CD14-positive monocyte (primary cell): Measurements from ENCODE around the gene MILR1. TPM values are rescaled to one million over a fixed set of nuclear protein-coding genes. Genes with fewer than 3 reads are reported as not detected.
"Not testable (repeated sequence)": the region's sequence is repeated elsewhere in the genome, so short reads cannot be mapped to it uniquely, and the experiment has no call there.

Experiments
- DNase-seq, 3 donors: peaks; one replicate each; pipeline ENCODE4 v3.0.0-alpha.2; 2011 to 2022
- H2AFZ ChIP-seq: 2 replicates; pipeline ENCODE4 v1.6.0; 2012; ENCODE audit warnings: mild to moderate bottlenecking, low read depth, low read length, inconsistent platforms; ENCODE audit not compliant: insufficient read depth, poor library complexity, severe bottlenecking
- H3K27ac ChIP-seq, 2 donors: 1 replicate in 1 of 2; 2 replicates in 1 of 2; pipeline ENCODE4 v1.5.1; 2012 to 2013; ENCODE audit warnings: low read length in 2 of 2, control low read depth in 1 of 2, inconsistent platforms in 1 of 2, low read depth in 1 of 2, mild to moderate bottlenecking in 1 of 2
- H3K27me3 ChIP-seq, 2 donors: one replicate each; pipeline versions ENCODE4 v1.6.0 to v1.6.1; 2011 to 2013; ENCODE audit warnings: low read length in 2 of 2; ENCODE audit not compliant: control insufficient read depth in 2 of 2, insufficient read depth in 2 of 2
- H3K36me3 ChIP-seq, 2 donors: replicated peaks in 1 of 2; 1 replicate in 1 of 2; 2 replicates in 1 of 2; pipeline versions ENCODE4 v1.5.1 to v1.6.1; 2012 to 2013; ENCODE audit warnings: low read length in 2 of 2, control low read depth in 1 of 2, inconsistent platforms in 1 of 2, mild to moderate bottlenecking in 1 of 2; ENCODE audit not compliant: insufficient read depth in 2 of 2, control insufficient read depth in 1 of 2
- H3K4me1 ChIP-seq, 2 donors: 1 replicate in 1 of 2; 2 replicates in 1 of 2; pipeline versions ENCODE4 v1.5.1 to v1.6.1; 2012 to 2013; ENCODE audit warnings: low read length in 2 of 2, control low read depth in 1 of 2, inconsistent platforms in 1 of 2, mild to moderate bottlenecking in 1 of 2, moderate library complexity in 1 of 2; ENCODE audit not compliant: insufficient read depth in 2 of 2, control insufficient read depth in 1 of 2
- H3K4me2 ChIP-seq: replicated peaks from 2 replicates; pipeline ENCODE3; 2012; ENCODE audit warnings: low read length, moderate library complexity, mild to moderate bottlenecking; ENCODE audit not compliant: poor library complexity, severe bottlenecking; ENCODE audit errors: extremely low read depth
- H3K4me3 ChIP-seq, 3 experiments: fragments of 200-600 bp in 1 of 3; sonication (generic) in 1 of 3; replicated peaks in 1 of 3; 1 replicate in 2 of 3; 2 replicates in 1 of 3; pipeline ENCODE4 v1.5.1; 2011 to 2013; ENCODE audit warnings: low read length in 3 of 3, mild to moderate bottlenecking in 3 of 3, control low read depth in 2 of 3, low read depth in 2 of 3, inconsistent platforms in 1 of 3, moderate library complexity in 1 of 3
- H3K79me2 ChIP-seq: 2 replicates; pipeline ENCODE4 v1.6.0; 2012; ENCODE audit warnings: mild to moderate bottlenecking, control low read depth, inconsistent platforms, low read length, moderate library complexity; ENCODE audit not compliant: insufficient read depth
- H3K9ac ChIP-seq: 2 replicates; pipeline ENCODE4 v1.6.0; 2017; ENCODE audit warnings: low read length, mild to moderate bottlenecking; ENCODE audit not compliant: insufficient read depth, poor library complexity, severe bottlenecking
- H3K9me3 ChIP-seq, 2 donors: replicated peaks in 1 of 2; 1 replicate in 1 of 2; 2 replicates in 1 of 2; pipeline versions ENCODE4 v1.5.1 to v1.6.1; 2012 to 2013; ENCODE audit warnings: low read length in 2 of 2, control low read depth in 1 of 2; ENCODE audit not compliant: control insufficient read depth in 1 of 2, insufficient read depth in 1 of 2
- H4K20me1 ChIP-seq: 2 replicates; pipeline ENCODE4 v1.6.0; 2012; ENCODE audit warnings: mild to moderate bottlenecking, low read length, control low read depth, moderate library complexity; ENCODE audit not compliant: insufficient read depth
- H3K27ac Mint-ChIP-seq, 7 donors: one replicate each; pipeline ENCODE4 v1.8.0; 2020; ENCODE audit warnings: mild to moderate bottlenecking in 7 of 7, mixed read lengths in 7 of 7, moderate library complexity in 6 of 7, inconsistent platforms in 2 of 7
- H3K27me3 Mint-ChIP-seq, 3 donors: one replicate each; pipeline ENCODE4 v1.8.0; 2021 to 2022; ENCODE audit warnings: low read depth in 3 of 3, mild to moderate bottlenecking in 3 of 3, mixed read lengths in 3 of 3, moderate library complexity in 3 of 3, inconsistent platforms in 1 of 3
- H3K36me3 Mint-ChIP-seq, 2 donors: one replicate each; pipeline ENCODE4 v1.8.0; 2020; ENCODE audit warnings: mixed read lengths in 2 of 2, inconsistent platforms in 1 of 2, mild to moderate bottlenecking in 1 of 2
- H3K4me1 Mint-ChIP-seq: one replicate; pipeline ENCODE4 v1.8.0; 2020; ENCODE audit warnings: mild to moderate bottlenecking, mixed read lengths
- H3K4me3 Mint-ChIP-seq, 2 donors: one replicate each; pipeline ENCODE4 v1.8.0; 2020; ENCODE audit warnings: mild to moderate bottlenecking in 2 of 2, mixed read lengths in 2 of 2, moderate library complexity in 1 of 2
- H3K9me3 Mint-ChIP-seq, 7 donors: one replicate each; pipeline ENCODE4 v1.8.0; 2020 to 2022; ENCODE audit warnings: mixed read lengths in 7 of 7, mild to moderate bottlenecking in 6 of 7, moderate library complexity in 6 of 7, inconsistent platforms in 2 of 7
- WGBS: methylation state at CpG from one replicate; pipeline ENCODE4 v1.1.5; 2013; ENCODE audit warnings: missing lambda C conversion rate; ENCODE audit not compliant: insufficient coverage; 5-methylcytosine and 5-hydroxymethylcytosine counted together
- intact Hi-C, 2 donors: fragments of 100-400 bp; cut with micrococcal nuclease; formaldehyde crosslinking; loops; one replicate each; pipeline versions ENCODE4 v1.15.0 to v1.15.1; 2023
- polyA plus RNA-seq, 3 donors: library from polyadenylated mRNA; depleted of rRNA in 1 of 3; unstranded in 2 of 3; stranded (reverse) in 1 of 3; fragments of 300-500 nt in 2 of 3; fragments of >200 nt in 1 of 3; fragmentation: Illumina TruSeq in 2 of 3; gene quantifications; 1 replicate in 2 of 3; 2 replicates in 1 of 3; pipeline ENCODE4 v1.2.3, GENCODE V29; 2012 to 2021
- TF ChIP-seq, protein P1 (sequence below): fragments of 200-600 bp; IDR thresholded peaks from one replicate; pipeline ENCODE4 v1.8.0; 2022; ENCODE audit warnings: antibody characterized with exemption, mild to moderate bottlenecking

Gene MILR1
- polyA plus RNA-seq, 3 donors: 72.0 to 95.2 (median 81.7) TPM

DNA sequence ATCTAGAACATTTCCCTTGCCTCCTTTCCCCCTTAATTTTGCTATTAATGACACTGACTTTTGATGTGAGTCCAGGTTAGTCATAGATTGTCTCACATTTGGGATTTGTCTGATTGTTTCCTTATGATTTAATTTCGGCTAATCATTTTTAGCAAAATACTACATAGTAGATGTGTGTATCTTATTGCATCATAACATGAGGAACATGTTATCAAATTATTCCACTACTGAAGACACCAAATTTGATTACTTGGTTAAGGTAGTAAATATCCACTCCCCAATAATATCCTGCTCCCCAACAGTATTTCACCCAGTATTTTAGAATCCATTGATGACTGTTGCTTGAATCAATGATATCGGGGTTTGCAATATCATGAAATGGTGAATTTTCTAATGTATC, 45.2 kb downstream of the MILR1 start:
- intact Hi-C loops: loop anchor here in 1 of 2 donors (10.0 kb wide), 1 partner anchor 189 kb away; no protein-coding TSS in a partner anchor

DNA sequence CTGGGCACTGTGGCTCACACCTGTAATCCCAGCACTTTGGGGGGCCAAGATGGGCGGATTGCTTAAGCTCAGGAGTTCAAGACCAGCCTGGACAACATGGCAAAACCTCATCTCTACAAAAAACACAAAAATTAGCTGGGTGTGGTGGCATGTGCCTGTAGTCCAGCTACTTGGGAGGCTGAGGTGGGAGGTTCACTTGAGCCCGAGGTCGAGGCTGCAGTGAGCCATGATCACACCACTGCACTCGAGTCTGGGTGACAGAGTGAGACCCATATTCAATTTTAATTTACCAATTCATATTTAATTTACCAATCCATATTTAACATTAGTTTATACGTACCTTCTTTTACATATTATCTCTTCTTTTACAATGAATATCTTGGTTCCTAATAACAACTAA, 46.4 kb downstream of the MILR1 start:
- H3K9me3 Mint-ChIP-seq, H3K9ac ChIP-seq, H2AFZ ChIP-seq, H3K27me3 ChIP-seq, H3K9me3 ChIP-seq, H3K27ac ChIP-seq, DNase-seq, H3K27me3 Mint-ChIP-seq: not testable (repeated sequence)
- peaks cover 77% of the 10 kb centered on the region for H3K79me2 ChIP-seq
- H3K27ac Mint-ChIP-seq: peak overlapping the region in 3 of 7 donors; percentile 21 to 96 (median 50)
- intact Hi-C loops: loop anchor here in 1 of 2 donors (10.0 kb wide), 1 partner anchor 190 kb away; no protein-coding TSS in a partner anchor
- peaks cover 31% of the 10 kb centered on the region for H4K20me1 ChIP-seq
- peaks cover 37 to 48% of the 10 kb centered on the region in 2 donors for H3K36me3 Mint-ChIP-seq
- peaks cover 38 to 49% of the 10 kb centered on the region in 2 donors for H3K4me1 ChIP-seq
- H3K4me3 ChIP-seq: peak overlapping the region in 1 of 3 experiments; percentile 84
- peak overlapping the region; percentile 85 for H3K4me2 ChIP-seq
- H3K36me3 ChIP-seq: peaks cover 40 to 42% of the 10 kb centered on the region in 2 donors
- no CpG with 5 or more reads among the region's 5 CpGs for WGBS
- H3K4me1 Mint-ChIP-seq: peaks cover 54% of the 10 kb centered on the region
- peak overlapping the region in 1 of 2 donors; percentile 65 for H3K4me3 Mint-ChIP-seq

More for the DNA sequence above, 45.2 kb downstream of the MILR1 start:
- H3K4me3 ChIP-seq: no peak overlapping the region
- H3K36me3 ChIP-seq: peaks cover 39 to 42% of the 10 kb centered on the region in 2 donors
- TF ChIP-seq, protein P1, sequence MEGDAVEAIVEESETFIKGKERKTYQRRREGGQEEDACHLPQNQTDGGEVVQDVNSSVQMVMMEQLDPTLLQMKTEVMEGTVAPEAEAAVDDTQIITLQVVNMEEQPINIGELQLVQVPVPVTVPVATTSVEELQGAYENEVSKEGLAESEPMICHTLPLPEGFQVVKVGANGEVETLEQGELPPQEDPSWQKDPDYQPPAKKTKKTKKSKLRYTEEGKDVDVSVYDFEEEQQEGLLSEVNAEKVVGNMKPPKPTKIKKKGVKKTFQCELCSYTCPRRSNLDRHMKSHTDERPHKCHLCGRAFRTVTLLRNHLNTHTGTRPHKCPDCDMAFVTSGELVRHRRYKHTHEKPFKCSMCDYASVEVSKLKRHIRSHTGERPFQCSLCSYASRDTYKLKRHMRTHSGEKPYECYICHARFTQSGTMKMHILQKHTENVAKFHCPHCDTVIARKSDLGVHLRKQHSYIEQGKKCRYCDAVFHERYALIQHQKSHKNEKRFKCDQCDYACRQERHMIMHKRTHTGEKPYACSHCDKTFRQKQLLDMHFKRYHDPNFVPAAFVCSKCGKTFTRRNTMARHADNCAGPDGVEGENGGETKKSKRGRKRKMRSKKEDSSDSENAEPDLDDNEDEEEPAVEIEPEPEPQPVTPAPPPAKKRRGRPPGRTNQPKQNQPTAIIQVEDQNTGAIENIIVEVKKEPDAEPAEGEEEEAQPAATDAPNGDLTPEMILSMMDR: no peak
- H3K27me3 ChIP-seq: no peaks in the 10 kb centered on the region
- Mint-ChIP-seq H3K27me3 (peaks cover 0 to 2% (median 0%) of the 10 kb centered on the region in 3 donors), H3K4me1 (peaks cover 51% of the 10 kb centered on the region), H3K9me3 (peaks cover 0 to 1% (median 0%) of the 10 kb centered on the region in 7 donors), H3K27ac (no peak overlapping the region), H3K36me3 (peaks cover 32 to 47% of the 10 kb centered on the region in 2 donors), H3K4me3 (no peak overlapping the region)
- H3K9me3 ChIP-seq: no peaks in the 10 kb centered on the region
- peaks cover 19% of the 10 kb centered on the region for H4K20me1 ChIP-seq
- H3K4me2 ChIP-seq: no peak overlapping the region
- no peak overlapping the region for H3K9ac ChIP-seq
- WGBS: no CpG with 5 or more reads among the region's 2 CpGs
- no peak overlapping the region for H2AFZ ChIP-seq
- H3K4me1 ChIP-seq: peaks cover 38 to 49% of the 10 kb centered on the region in 2 donors
- H3K79me2 ChIP-seq: peaks cover 71% of the 10 kb centered on the region
- H3K27ac ChIP-seq: peak overlapping the region in 1 of 2 donors; percentile 13
- DNase-seq: no peak
